Measurements from ENCODE around the gene HNRNPUL2. TPM values are rescaled to one million over a fixed set of nuclear protein-coding genes. Genes with fewer than 3 reads are reported as not detected.

HNRNPUL2 gene
- total and polyA plus RNA-seq, 2 donors (not counting 1 experiment from before 2014, with no cell fraction given): 14.5 to 18.8 TPM

GRCh38 chr11:62673196-62673525 lies 54.1 kb downstream of the HNRNPUL2 start:
- H2AFZ ChIP-seq (ENCODE audit: low read length): no peak overlapping the region
- H4K20me1 ChIP-seq (ENCODE audit: control insufficient read depth, extremely low read depth, insufficient read depth, low read length): no peaks in the 10 kb centered on the region
- DNase-seq (ENCODE audit: low read depth in 2 of 2): no peak
- peaks cover 4% of the 10 kb centered on the region for H3K4me1 ChIP-seq (ENCODE audit: control insufficient read depth, extremely low read depth, insufficient read depth, low read length)
- H3K4me2 ChIP-seq (ENCODE audit: extremely low read depth, insufficient read depth, low read length): no peak overlapping the region
- peak overlapping the region in 1 of 4 experiments; percentile 63 for H3K4me3 ChIP-seq (replicated peaks in 1 of 4; ENCODE audit: control extremely low read depth in 1 of 4, insufficient read depth in 1 of 4, low read depth in 3 of 4, low read length in 4 of 4)
- H3K9me3 ChIP-seq (ENCODE audit: control insufficient read depth, insufficient read depth, low read depth, low read length): no peaks in the 10 kb centered on the region
- H3K27ac ChIP-seq (ENCODE audit: insufficient read depth, low read length): no peak overlapping the region
- H3K9ac ChIP-seq (ENCODE audit: insufficient read depth, low read length): no peak overlapping the region
- H3K27me3 ChIP-seq (ENCODE audit: control insufficient read depth, insufficient read depth, low read length): no peaks in the 10 kb centered on the region
- H3K36me3 ChIP-seq (ENCODE audit: control insufficient read depth, insufficient read depth, low read length): peaks cover 7% of the 10 kb centered on the region
- TF ChIP-seq EZH2 (IDR thresholded peaks at IDR 0.05; ENCODE audit: low read length, missing control alignments): no peak
- no peak for TF ChIP-seq CTCF (conservative IDR thresholded peaks at IDR 0.05 in 1 of 2, IDR thresholded peaks at IDR 0.05 in 1 of 2; ENCODE audit: low read depth in 1 of 2, low read length in 2 of 2)
- peaks cover 13% of the 10 kb centered on the region for H3K79me2 ChIP-seq (ENCODE audit: control insufficient read depth, insufficient read depth, low read length)

GRCh38 chr11:62671608-62672389 lies 55.5 kb downstream of the HNRNPUL2 start, which contains the start of the genes LBHD1 and UQCC3:
Gene LBHD1, minus strand, starts transcription at chr11:62672267. Its CDS starts 2,236 bp downstream, at chr11:62670031.
Gene UQCC3, plus strand, starts transcription at chr11:62671673. Its CDS starts 73 bp downstream, at chr11:62671746.
- H3K36me3 ChIP-seq (ENCODE audit: control insufficient read depth, insufficient read depth, low read length): peaks cover 9% of the 10 kb centered on the region

More at GRCh38 chr11:62671608-62672389, 55.5 kb downstream of the HNRNPUL2 start, which contains the start of the genes LBHD1 and UQCC3:
- peaks cover 12% of the 10 kb centered on the region for H3K79me2 ChIP-seq (ENCODE audit: control insufficient read depth, insufficient read depth, low read length)
- peak; percentile 88 to 92 for DNase-seq (ENCODE audit: low read depth in 2 of 2)
- H3K27ac ChIP-seq (ENCODE audit: insufficient read depth, low read length): peak within 1 kb of the TSS; percentile 70
- peaks cover 2% of the 10 kb centered on the region for H3K4me1 ChIP-seq (ENCODE audit: control insufficient read depth, extremely low read depth, insufficient read depth, low read length)
- H3K27me3 ChIP-seq (ENCODE audit: control insufficient read depth, insufficient read depth, low read length): no peaks in the 10 kb centered on the region
- peak within 1 kb of the TSS; percentile 51 to 92 (median 66) for H3K4me3 ChIP-seq (replicated peaks in 1 of 4; ENCODE audit: control extremely low read depth in 1 of 4, insufficient read depth in 1 of 4, low read depth in 3 of 4, low read length in 4 of 4)
- H3K4me2 ChIP-seq (ENCODE audit: extremely low read depth, insufficient read depth, low read length): peak within 1 kb of the TSS; percentile 88
- H3K9me3 ChIP-seq (ENCODE audit: control insufficient read depth, insufficient read depth, low read depth, low read length): no peaks in the 10 kb centered on the region
- peak within 1 kb of the TSS; percentile 66 for H3K9ac ChIP-seq (ENCODE audit: insufficient read depth, low read length)
- no peaks in the 10 kb centered on the region for H4K20me1 ChIP-seq (ENCODE audit: control insufficient read depth, extremely low read depth, insufficient read depth, low read length)
- peak within 1 kb of the TSS; percentile 68 for H2AFZ ChIP-seq (ENCODE audit: low read length)
- TF ChIP-seq CTCF (conservative IDR thresholded peaks at IDR 0.05 in 1 of 2, IDR thresholded peaks at IDR 0.05 in 1 of 2; ENCODE audit: low read depth in 1 of 2, low read length in 2 of 2): no peak
- TF ChIP-seq EZH2 (IDR thresholded peaks at IDR 0.05; ENCODE audit: low read length, missing control alignments): no peak
